Measurements from ENCODE around the gene GNG4.

DNA sequence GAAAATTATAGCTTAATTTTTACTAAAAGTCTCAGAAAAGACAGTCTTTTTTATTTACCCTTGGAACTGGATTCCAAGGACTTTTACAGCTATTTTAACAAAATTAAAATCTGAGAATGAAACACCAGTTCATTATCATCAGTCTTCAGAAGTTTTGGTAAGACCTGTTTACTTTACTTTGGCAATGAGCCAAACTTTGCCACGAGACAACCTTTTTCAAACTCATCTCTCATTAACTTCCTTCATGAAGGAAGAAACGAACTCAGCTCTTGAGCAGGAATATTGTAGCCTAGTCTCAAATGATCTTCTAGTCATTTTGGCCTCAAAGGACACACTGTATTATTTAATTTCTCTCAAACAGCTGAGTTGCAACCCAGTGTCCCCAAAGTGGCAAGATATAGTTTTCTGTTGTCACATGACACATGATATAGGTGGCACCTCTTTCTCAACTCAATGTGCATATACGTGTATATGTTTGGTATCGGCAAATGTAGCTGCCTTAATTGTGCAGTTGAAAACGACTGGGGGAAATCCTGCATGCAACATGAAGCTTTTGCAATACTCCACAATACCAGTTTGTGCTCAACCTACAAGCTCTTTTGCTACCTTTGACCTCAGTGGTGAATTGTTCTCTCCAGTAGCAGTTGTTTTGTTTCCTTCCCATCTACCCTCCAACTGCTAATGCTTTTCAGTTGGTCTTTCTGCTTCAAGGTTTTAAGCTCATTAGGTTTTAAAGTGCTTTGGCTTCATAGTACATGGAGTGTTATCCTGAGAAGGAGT lies 8.4 kb upstream of the GNG4 start:
- TF ChIP-seq, protein P1, sequence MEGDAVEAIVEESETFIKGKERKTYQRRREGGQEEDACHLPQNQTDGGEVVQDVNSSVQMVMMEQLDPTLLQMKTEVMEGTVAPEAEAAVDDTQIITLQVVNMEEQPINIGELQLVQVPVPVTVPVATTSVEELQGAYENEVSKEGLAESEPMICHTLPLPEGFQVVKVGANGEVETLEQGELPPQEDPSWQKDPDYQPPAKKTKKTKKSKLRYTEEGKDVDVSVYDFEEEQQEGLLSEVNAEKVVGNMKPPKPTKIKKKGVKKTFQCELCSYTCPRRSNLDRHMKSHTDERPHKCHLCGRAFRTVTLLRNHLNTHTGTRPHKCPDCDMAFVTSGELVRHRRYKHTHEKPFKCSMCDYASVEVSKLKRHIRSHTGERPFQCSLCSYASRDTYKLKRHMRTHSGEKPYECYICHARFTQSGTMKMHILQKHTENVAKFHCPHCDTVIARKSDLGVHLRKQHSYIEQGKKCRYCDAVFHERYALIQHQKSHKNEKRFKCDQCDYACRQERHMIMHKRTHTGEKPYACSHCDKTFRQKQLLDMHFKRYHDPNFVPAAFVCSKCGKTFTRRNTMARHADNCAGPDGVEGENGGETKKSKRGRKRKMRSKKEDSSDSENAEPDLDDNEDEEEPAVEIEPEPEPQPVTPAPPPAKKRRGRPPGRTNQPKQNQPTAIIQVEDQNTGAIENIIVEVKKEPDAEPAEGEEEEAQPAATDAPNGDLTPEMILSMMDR (conservative IDR thresholded peaks at IDR 0.05; ENCODE audit: low read length) = no peak
- TF ChIP-seq EZH2phosphoT487 (IDR thresholded peaks at IDR 0.05; ENCODE audit: borderline replicate concordance, low read depth, low read length) = no peak

Measured in OCI-LY7 (cell line).